GM18517 (cell line): Measurements from ENCODE around the gene SP110.
"Not testable (repeated sequence)": the region's sequence is repeated elsewhere in the genome, so short reads cannot be mapped to it uniquely, and the experiment has no call there.

Experiments
- ATAC-seq: cut with Tn5 transposase; IDR thresholded peaks from one replicate; pipeline ENCODE4 v1.9.1; 2021; ENCODE audit warnings: mild to moderate bottlenecking, moderate library complexity; ENCODE audit not compliant: unreplicated experiment

SP110 gene

DNA sequence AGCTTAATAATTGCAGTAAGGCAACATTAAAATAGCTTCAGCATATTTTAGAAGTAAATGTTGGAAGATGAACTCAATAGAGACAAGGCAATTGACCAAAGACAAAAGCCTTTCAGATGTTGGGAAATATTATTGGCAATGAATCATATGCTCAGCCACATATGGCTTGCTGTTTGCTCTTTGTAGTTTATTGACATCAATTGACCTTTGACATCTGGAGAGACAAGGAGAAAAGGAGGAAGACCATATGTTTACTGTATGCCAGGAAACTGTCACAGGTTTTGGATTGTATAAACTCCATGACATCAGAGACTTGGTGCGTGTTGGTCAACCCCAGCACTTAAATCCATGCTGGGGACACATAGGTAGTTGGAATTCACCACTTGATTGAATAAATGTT lies 90.4 kb downstream of the SP110 start:
- no peak for ATAC-seq

DNA sequence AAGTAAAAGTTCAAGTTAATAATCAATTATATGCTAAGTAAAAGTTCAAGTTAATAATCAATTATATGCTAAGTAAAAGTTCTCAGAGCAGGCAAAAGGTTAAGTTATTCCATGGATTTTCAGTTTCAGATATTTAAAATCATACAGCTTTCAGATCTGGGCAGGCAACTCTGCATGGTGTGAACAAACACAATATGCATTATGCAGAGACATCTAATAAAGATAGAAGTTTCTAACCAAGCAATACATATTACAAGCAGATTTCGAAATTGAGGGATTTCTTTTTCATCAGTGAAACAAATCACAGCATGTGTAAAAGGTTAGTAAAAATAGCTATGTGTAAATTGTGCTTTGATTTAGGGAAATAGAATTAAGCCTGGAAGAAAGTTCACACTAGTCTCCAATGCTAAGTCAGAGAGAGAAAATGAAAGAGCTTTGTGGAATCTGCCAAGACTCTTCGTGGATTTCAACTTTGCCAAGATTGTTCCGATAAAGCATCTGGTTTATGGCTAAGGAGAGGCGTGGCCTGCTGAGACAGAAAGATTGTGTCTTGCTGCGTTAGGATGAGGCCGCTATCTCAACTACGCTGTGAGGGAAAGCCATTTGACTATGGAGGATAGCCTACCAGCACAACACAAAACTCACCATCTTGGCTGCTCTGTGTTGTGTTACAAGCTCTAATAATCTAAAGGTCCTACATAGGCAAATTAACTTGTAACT lies 91.0 kb downstream of the SP110 start:
- no peak for ATAC-seq

- ATAC-seq: no peak
Measured at GRCh38 chr2:230127195-230127594, 92.6 kb downstream of the SP110 start.

DNA sequence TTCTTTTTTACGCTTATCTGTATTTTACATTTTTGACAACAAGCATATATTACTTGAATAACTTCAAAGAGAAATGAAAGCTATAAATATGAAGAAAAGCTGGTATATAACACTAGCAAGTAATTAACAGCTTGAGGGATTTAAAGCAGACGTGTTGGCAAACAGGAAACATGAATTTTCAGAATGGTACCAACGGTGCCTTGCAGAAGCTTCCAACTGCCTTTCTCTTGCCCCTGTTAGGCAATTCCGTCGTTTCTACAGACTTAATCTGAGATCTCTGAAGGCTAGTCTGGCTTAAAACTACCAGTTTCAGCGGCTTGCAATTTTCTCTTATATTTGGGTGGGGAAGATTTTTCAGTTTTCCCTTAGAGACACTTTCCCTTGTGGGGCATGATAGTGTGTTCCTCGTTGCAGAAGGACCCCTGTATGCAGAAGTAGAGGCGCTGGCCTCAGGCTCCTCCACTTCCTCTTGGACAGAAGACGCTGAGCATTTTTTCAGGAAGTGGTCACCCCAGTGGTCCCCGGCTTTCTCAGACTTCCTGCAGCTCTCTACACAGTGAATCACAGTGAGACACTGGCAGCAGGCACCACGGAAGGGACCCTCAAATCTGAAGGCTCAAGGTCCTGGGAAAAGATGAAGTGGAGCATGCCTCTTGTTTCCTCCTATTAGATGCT lies 94.9 kb downstream of the SP110 start:
- ATAC-seq: no peak

DNA sequence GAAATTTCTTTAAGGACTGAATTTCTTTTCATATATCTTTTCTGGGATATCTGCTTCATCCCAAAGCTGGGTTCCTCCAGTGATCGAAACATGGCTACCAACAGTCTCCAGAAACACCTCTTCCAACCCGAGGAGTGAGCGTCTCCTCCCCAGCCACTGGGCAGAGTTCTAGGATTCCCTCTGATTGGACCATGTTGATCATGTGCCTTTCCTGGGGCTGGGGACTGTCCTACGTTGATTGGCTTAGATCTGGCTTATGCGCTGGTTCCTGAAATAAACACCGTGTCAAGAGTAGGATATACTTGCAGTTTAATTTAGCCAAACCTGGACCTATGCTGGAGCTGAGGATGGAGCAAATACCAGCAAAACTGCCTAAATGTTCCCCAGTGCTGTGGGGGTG lies 95.5 kb downstream of the SP110 start:
- ATAC-seq: no peak

DNA sequence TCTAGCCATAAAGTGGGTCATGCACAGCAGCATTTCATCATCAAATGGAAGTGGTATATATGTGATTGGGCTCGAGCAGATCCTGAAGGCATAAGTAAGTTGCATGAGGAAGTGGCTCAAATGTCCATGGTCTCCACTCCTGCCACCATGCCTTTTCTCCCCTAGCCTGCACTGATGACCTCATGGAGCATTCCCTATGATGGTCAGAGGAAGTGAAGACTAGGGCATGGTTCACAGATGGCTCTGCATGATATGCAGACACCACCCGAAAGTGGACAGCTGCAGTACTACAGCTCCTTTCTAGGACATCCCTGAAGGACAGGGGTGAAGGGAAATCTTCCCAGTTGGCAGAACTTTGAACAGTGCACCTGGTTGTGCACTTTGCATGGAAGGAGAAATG lies 99.4 kb downstream of the SP110 start:
- not testable (repeated sequence) for ATAC-seq

DNA sequence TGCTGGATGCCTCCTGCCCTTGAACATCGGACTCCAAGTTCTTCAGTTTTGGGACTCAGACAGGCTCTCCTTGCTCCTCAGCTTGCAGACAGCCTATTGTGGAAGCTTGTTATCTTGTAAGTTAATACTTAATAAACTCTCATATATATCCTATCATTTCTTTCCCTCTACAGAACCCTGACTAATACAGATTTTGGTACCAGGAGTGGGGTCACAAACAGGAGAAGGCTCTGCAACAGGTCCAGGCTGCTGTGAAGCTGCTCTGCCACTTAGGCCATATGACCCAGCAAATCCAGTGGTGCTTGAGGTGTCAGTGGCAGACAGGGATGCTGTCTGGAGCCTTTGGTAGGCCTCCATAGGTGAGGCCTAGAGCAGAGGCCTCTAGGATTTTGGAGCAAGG lies 100.0 kb downstream of the SP110 start:
- not testable (repeated sequence) for ATAC-seq
